ENCODE data around the gene CDC20B. TPM values are rescaled to one million over a fixed set of nuclear protein-coding genes. Genes with fewer than 3 reads are reported as not detected.

Gene CDC20B, protein sequence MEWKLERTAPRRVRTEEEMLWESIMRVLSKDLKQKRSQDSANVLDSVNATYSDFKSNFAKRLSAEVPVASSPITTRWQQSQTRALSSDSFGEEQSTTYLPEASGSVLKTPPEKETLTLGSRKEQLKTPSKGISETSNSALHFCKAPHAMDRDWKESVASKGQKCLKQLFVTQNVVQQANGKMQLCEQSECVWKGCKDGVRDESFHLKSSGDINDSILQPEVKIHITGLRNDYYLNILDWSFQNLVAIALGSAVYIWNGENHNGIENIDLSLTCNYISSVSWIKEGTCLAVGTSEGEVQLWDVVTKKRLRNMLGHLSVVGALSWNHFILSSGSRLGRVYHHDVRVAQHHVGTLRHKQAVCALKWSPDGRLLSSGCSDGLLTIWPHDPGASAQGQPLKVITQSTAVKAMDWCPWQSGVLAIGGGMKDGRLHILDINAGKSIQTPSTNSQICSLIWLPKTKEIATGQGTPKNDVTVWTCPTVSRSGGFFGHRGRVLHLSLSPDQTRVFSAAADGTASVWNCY
- not detected for total RNA-seq

DNA sequence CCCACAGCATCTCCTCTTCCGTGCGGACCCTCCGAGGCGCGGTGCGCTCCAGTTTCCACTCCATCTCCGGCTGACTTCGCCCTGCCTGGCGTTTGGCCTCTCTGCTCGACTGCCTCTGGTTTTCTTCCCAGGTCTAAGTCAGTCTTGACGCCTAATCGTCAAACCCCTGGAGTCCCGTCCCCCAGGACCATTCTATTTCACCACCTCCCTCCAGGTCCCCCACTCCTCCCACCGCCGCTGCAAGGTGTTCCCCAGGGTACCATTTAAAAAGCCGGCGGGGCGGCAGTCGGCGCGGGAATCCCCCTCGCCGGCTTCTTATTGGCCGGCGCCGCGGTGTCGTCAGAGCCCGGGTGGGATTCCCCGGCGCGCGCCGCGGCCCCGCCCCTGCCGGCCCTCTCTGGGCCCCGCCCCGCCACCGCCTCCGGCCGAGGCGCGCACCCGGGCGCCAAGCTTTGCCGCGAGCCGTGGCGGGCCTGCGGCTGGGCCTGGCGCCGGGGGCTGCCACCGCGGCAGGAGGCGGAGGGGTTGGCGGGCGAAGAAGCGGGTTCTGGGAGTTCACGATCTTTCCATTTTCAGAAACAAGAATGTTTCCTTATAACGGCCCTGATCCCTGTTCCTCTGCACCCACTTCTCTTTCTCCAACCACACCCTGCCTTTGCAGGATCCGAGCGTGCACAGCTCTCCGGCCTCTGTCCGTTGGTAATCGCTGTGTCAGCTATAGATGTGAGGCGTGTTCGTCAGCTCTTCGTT lies at the start of gene CDC20B:
TSS of gene CDC20B (minus strand) at position 241 of the 750 bp plus-strand sequence. CDS start at position 64, 177 bp downstream.
- no peaks in the 10 kb centered on the region for H3K9me3 Mint-ChIP-seq
- peaks cover 32% of the 10 kb centered on the region for H3K4me1 Mint-ChIP-seq
- peak within 1 kb of the TSS; percentile 60 for H3K27ac Mint-ChIP-seq
- peak within 1 kb of the TSS; percentile 85 for H3K4me3 Mint-ChIP-seq
- no peaks in the 10 kb centered on the region for H3K36me3 Mint-ChIP-seq
- DNase-seq, result peak; percentile 87
- H3K27me3 Mint-ChIP-seq, result peaks cover 79% of the 10 kb centered on the region

DNA sequence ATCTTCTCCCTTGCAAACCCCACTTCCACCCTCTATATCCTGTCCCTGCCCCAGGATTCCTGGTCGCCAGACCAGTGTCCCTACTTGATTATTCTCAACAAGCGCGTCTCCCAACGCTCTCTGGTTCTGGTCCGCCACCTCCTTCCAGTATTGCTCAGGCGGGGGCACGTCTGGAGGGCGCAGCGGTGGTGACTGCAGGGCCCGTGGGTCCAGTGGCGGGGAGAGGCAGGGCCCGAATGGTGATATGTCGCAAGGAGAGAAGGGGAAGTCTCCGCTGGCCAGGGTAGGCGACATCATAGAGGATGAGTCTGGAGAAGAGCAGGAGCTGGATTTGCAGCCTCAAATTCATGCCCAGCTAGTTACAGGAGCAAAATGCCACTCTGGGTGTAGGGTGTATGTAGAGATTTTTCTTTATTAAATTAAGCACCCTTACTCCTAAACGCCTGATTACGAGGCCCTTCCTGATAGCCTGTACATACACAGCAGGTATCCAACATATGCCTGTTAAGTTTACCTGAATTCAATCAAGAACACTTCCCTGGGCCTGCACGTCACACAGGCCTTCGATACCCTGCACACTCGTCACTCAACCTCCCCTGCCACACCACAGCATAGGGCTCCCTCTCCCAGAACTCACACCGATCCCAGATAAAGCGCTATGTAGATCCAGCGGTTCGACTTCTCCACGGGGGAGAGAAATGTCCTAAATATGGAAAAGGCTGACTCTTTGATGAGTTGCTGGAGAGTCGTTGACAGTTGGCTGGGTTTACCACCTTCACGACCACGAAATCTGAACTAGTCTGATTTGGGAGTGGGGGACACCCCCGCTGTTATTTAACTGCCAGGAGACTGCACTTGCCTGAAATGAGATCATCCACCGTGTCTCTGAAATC lies 49.4 kb upstream of the CDC20B start:
- no peaks in the 10 kb centered on the region for H3K36me3 Mint-ChIP-seq
- DNase-seq, result no peak
- H3K9me3 Mint-ChIP-seq, result no peaks in the 10 kb centered on the region

DNA sequence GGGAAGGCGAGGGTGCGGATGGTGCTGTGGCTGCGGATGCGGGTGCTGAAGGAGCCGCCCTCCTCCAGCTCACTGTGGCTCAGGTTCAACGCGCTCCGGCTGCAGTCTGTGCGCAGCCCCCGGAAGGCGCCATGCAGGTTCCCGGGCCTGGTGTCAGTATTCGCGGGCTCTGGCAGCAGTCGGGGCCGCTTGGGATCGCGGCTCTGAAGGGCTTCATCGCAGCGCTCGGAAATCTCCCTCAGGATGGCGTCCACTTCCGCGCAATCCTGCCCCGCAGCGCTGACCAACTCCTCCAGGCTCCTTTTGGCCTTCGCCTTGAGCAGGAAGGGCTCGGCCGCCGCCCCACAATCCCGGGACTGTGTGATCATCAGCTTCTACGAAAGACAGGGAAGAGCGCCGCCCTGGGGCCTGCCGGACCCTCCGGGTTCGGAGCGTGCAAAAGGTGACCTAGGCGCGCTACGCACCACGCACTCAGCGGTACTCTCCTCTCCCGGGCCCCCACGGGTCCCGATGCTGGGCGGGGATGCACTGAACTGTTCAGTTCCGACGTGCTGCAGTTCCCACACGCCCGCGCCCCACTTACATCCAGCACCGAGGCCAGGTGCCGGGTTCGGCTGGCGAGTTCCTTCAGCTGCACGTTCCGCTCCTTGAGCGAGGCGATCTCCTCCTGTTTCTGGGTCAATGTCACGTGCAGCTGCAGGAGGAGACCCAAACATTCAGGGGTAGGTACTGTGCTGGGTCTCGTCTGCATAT lies 47.6 kb upstream of the CDC20B start:
- no peaks in the 10 kb centered on the region for H3K9me3 Mint-ChIP-seq

More for the DNA sequence above, 49.4 kb upstream of the CDC20B start:
- peaks cover 29% of the 10 kb centered on the region for H3K4me1 Mint-ChIP-seq
- peak overlapping the region; percentile 8 for H3K27ac Mint-ChIP-seq
- peaks cover 87% of the 10 kb centered on the region for H3K27me3 Mint-ChIP-seq
- no peak overlapping the region for H3K4me3 Mint-ChIP-seq

DNA sequence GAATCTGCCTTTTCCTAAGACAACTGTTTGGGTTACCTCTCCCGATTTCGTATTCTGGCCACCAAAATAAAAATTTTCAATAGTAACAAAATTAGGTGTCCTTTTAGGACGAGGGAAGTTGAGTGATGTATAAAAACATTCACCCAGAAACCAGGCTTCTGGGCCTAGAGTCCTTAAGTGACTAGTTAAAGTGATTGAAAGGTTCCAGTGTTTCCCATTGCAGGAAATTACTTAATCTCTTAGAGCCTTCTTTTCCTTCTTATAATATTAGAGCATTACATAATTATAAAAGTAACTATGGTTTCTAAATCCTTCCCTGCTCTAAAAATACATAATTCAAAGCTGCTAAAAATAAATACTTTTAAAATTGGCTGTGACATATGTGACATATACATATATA lies 46.8 kb upstream of the CDC20B start:
- no peak for DNase-seq

More for the DNA sequence above, 47.6 kb upstream of the CDC20B start:
- peak overlapping the region; percentile 74 for H3K4me3 Mint-ChIP-seq
- no peaks in the 10 kb centered on the region for H3K36me3 Mint-ChIP-seq
- H3K4me1 Mint-ChIP-seq, result peaks cover 23% of the 10 kb centered on the region
- peak; percentile 18 for DNase-seq
- H3K27me3 Mint-ChIP-seq, result peaks cover 79% of the 10 kb centered on the region
- H3K27ac Mint-ChIP-seq, result no peak overlapping the region

DNA sequence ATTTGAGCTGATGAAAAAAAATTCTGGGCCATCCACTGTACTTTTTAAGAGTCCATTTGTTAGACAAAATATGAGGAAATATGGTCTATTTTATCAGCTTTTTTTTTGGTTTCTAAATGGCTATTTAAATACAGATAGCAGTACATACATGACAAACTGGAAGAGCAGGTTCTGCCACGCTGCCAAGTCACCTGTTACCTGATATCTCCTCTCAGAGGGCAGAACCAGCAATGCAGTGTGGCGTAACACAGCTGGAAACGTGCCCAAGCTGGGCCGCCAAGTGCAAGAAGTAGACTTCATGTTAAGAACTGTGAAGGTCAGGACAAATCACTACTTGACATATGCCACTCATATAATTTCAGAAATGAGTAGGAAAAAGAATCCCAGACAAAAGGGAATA lies 46.0 kb upstream of the CDC20B start:
- Mint-ChIP-seq H3K36me3 (no peaks in the 10 kb centered on the region), H3K27ac (no peak overlapping the region), H3K4me1 (peaks cover 22% of the 10 kb centered on the region), H3K9me3 (no peaks in the 10 kb centered on the region), H3K4me3 (no peak overlapping the region), H3K27me3 (peaks cover 62% of the 10 kb centered on the region)
- DNase-seq, result no peak

More for the DNA sequence above, 46.8 kb upstream of the CDC20B start:
- peaks cover 70% of the 10 kb centered on the region for H3K27me3 Mint-ChIP-seq
- H3K9me3 Mint-ChIP-seq, result no peaks in the 10 kb centered on the region
- no peaks in the 10 kb centered on the region for H3K36me3 Mint-ChIP-seq
- peaks cover 23% of the 10 kb centered on the region for H3K4me1 Mint-ChIP-seq
- no peak overlapping the region for H3K27ac Mint-ChIP-seq
- H3K4me3 Mint-ChIP-seq, result no peak overlapping the region

DNA sequence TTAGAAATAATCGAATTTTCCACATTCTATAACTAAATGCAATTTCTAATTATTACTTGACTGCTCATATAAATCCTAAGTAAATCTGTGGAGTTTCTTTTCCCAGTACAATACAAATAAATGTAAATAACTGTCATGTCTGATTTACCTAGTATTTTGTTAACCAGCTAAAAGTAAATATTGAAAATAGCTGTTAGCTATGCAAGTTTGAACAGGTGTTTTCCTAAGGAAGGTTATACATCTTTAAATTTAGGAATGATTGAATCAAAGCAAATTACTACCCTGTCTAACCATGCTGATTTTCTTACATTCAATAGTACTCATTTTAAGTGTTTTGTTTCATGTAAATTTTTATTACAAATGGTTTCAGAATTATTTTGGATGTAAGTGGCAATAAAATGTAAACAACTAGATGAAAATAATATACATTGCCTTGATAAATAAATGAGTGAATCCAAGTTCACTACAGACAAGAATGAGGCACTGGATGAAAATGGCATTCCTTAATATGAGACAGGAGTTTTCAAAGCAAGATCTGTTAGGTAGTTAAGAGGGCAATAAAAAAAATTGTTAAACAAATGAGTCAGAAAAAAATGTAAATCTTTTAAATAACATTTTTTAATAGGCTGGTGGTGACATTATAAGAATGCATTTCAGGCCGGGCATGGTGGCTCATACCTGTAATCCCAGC lies 38.4 kb upstream of the CDC20B start:
- Mint-ChIP-seq H3K27ac (no peak overlapping the region), H3K36me3 (no peaks in the 10 kb centered on the region), H3K9me3 (no peaks in the 10 kb centered on the region), H3K4me3 (no peak overlapping the region), H3K4me1 (no peaks in the 10 kb centered on the region), H3K27me3 (peaks cover 5% of the 10 kb centered on the region)
- DNase-seq, result no peak

DNA sequence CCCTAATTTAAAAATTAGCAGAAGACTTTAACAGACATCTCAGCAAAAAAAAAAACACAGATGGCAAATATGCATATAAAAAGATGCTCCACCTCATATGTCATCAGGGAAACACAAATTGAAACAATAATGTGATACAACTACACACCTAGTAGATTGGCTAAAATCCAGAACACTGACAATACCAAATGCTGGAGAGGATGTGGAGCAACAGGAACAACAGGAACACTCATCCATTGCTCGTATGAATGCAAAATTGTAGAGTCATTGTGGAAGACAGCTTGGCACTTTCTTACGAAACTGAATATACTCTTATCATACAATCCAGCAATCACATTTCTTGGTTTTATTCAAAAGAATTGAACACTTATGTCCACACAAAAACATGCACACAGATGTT lies 32.0 kb upstream of the CDC20B start:
- Mint-ChIP-seq H3K27ac (no peak overlapping the region), H3K27me3 (peaks cover 39% of the 10 kb centered on the region), H3K4me3 (no peak overlapping the region), H3K9me3 (peaks cover 2% of the 10 kb centered on the region), H3K4me1 (no peaks in the 10 kb centered on the region), H3K36me3 (no peaks in the 10 kb centered on the region)
- no peak for DNase-seq

DNA sequence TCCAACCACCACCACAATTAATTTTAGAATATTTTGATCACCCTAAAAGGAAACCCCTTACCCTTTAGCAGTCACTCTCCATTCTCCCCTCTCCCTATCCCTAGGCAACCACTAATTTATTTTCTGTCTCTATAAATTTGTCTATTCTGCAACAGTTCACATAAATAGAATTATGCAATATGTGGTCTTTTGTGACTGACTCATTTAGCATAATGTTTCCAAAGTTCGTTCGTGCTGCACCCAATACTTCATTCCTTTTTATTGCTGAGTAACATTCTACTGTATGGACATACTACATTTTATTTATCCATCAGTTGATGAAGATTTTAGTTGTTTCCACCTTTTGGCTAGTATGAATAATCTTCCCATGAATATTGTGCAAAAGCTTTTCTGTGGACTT lies 18.2 kb upstream of the CDC20B start:
- no peak for DNase-seq
- H3K27me3 Mint-ChIP-seq, result peaks cover 66% of the 10 kb centered on the region

DNA sequence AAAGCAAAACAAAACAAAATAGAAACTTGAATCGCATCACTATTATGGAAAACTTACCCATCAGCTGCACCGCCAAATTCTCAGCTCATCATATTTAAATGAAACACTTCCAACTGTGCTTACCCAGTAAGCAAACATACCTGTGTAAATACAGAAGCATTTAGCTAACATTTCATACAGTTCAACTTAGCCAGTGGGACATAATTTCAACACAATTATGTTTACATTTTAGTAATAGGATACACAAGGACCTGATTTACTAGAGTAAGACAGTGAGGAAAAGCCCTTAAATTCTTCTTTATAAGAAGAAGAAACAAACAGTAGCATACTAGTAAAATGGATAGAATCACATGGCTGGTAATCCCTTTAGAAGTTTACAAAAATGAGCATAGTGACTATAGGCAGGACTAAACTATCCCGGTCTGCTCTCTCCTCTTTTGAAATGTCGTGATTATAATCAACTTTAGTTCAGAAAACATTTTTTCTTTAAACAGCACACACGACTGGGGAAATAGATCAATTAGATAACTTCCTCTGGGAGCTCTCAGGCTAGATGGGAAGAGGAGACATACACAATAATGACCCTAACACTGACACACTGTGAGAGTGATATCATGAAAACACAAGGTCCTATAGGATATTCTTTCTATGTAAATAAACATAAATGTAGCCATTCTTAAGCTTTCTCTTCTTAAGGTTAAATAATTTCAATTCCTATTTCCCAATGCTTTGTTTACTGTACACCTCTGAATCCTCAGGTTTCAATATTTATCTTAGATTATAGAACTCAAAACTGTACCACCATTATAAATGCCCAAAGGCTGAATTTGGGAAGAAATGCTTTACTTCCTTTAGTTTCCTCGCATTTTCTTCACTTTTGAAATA lies 15.9 kb upstream of the CDC20B start:
- no peaks in the 10 kb centered on the region for H3K36me3 Mint-ChIP-seq
- H3K4me3 Mint-ChIP-seq, result no peak overlapping the region
- no peak for DNase-seq
- no peaks in the 10 kb centered on the region for H3K4me1 Mint-ChIP-seq
- peaks cover 65% of the 10 kb centered on the region for H3K27me3 Mint-ChIP-seq
- no peaks in the 10 kb centered on the region for H3K9me3 Mint-ChIP-seq
- no peak overlapping the region for H3K27ac Mint-ChIP-seq

More for the DNA sequence above, 18.2 kb upstream of the CDC20B start:
- Mint-ChIP-seq H3K9me3 (no peaks in the 10 kb centered on the region), H3K4me3 (no peak overlapping the region), H3K4me1 (no peaks in the 10 kb centered on the region), H3K27ac (no peak overlapping the region), H3K36me3 (no peaks in the 10 kb centered on the region)

DNA sequence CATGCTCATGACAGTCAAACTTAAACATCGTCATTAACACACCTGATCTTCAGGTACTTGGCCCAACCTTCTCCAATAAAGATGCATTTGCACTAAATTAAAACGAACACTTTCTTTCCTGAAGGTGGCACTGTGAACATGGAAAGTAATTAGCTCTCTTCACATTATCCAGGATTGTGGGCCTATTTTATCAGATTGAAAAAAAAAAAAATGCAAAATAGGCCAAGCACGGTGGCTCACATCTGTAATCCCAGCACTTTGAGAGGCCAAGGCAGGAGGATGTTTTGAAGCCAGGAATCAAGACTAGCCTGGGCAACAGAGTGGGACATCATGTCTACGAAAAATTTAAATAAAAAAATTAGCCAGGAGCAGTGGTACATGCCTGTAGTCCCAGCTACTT lies 14.4 kb upstream of the CDC20B start:
- H3K4me3 Mint-ChIP-seq, result no peak overlapping the region
- no peak for DNase-seq
- H3K9me3 Mint-ChIP-seq, result peaks cover 2% of the 10 kb centered on the region
- H3K4me1 Mint-ChIP-seq, result no peaks in the 10 kb centered on the region
- peaks cover 63% of the 10 kb centered on the region for H3K27me3 Mint-ChIP-seq
- H3K27ac Mint-ChIP-seq, result no peak overlapping the region
- H3K36me3 Mint-ChIP-seq, result no peaks in the 10 kb centered on the region

DNA sequence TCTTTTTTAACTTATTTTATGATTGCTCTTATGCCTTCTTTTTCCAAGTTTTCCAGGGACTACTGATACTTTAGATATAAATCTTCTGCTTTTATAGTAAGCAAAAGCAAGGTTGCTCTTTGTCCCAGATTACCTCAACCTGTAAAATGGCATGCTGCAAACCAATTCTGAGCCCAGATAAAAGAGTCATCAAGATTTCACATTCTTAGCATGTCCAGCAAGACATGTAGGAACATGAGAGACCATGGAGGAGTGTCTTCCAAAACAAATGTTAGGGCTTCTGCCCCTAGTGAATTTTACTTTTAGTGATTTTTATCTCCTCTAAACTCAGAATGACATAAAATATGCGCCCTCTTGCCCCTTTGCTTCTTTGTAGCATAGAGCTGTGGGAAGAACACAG lies 7.0 kb upstream of the CDC20B start:
- Mint-ChIP-seq H3K4me1 (peaks cover 11% of the 10 kb centered on the region), H3K9me3 (peaks cover 2% of the 10 kb centered on the region), H3K27me3 (peaks cover 85% of the 10 kb centered on the region), H3K36me3 (no peaks in the 10 kb centered on the region), H3K4me3 (no peak overlapping the region), H3K27ac (no peak overlapping the region)
- no peak for DNase-seq

DNA sequence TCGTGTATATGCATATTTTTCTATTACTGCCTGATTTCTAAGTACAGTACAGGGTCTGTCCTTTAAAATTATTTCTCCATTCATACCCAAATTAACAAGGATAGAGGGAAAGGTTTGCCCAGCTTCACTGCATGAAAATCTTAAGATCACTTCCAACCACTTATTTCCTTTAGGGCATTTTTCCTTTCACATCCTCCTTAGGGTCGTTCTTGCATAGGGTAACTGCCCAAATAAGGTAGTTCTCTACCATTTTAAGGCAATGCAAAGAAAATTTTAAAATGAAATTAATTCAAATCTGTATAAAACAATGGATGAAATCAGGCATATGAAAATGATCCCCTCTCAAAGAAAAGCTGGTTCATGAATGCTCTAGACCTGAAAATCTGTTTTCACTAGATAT lies 4.1 kb upstream of the CDC20B start:
- H3K27ac Mint-ChIP-seq, result no peak overlapping the region
- H3K27me3 Mint-ChIP-seq, result peaks cover 97% of the 10 kb centered on the region
- DNase-seq, result no peak
- no peaks in the 10 kb centered on the region for H3K36me3 Mint-ChIP-seq
- H3K4me1 Mint-ChIP-seq, result peaks cover 28% of the 10 kb centered on the region
- no peaks in the 10 kb centered on the region for H3K9me3 Mint-ChIP-seq
- peak overlapping the region; percentile 69 for H3K4me3 Mint-ChIP-seq
